CD14-positive monocyte (primary cell): ENCODE data around the gene MERTK. TPM values are rescaled to one million over a fixed set of nuclear protein-coding genes. Genes with fewer than 3 reads are reported as not detected.

Source experiments
- DNase-seq, 3 donors: peaks; one replicate each; pipeline ENCODE4 v3.0.0-alpha.2; 2011 to 2022
- H2AFZ ChIP-seq: 2 replicates; pipeline ENCODE4 v1.6.0; 2012; ENCODE audit warnings: mild to moderate bottlenecking, low read depth, low read length, inconsistent platforms; ENCODE audit not compliant: insufficient read depth, poor library complexity, severe bottlenecking
- H3K27ac ChIP-seq, 2 donors: 1 replicate in 1 of 2; 2 replicates in 1 of 2; pipeline ENCODE4 v1.5.1; 2012 to 2013; ENCODE audit warnings: low read length in 2 of 2, control low read depth in 1 of 2, inconsistent platforms in 1 of 2, low read depth in 1 of 2, mild to moderate bottlenecking in 1 of 2
- H3K27me3 ChIP-seq, 2 donors: one replicate each; pipeline versions ENCODE4 v1.6.0 to v1.6.1; 2011 to 2013; ENCODE audit warnings: low read length in 2 of 2; ENCODE audit not compliant: control insufficient read depth in 2 of 2, insufficient read depth in 2 of 2
- H3K36me3 ChIP-seq, 2 donors: replicated peaks in 1 of 2; 1 replicate in 1 of 2; 2 replicates in 1 of 2; pipeline versions ENCODE4 v1.5.1 to v1.6.1; 2012 to 2013; ENCODE audit warnings: low read length in 2 of 2, control low read depth in 1 of 2, inconsistent platforms in 1 of 2, mild to moderate bottlenecking in 1 of 2; ENCODE audit not compliant: insufficient read depth in 2 of 2, control insufficient read depth in 1 of 2
- H3K4me1 ChIP-seq, 2 donors: 1 replicate in 1 of 2; 2 replicates in 1 of 2; pipeline versions ENCODE4 v1.5.1 to v1.6.1; 2012 to 2013; ENCODE audit warnings: low read length in 2 of 2, control low read depth in 1 of 2, inconsistent platforms in 1 of 2, mild to moderate bottlenecking in 1 of 2, moderate library complexity in 1 of 2; ENCODE audit not compliant: insufficient read depth in 2 of 2, control insufficient read depth in 1 of 2
- H3K4me2 ChIP-seq: replicated peaks from 2 replicates; pipeline ENCODE3; 2012; ENCODE audit warnings: low read length, moderate library complexity, mild to moderate bottlenecking; ENCODE audit not compliant: poor library complexity, severe bottlenecking; ENCODE audit errors: extremely low read depth
- H3K4me3 ChIP-seq, 3 experiments: fragments of 200-600 bp in 1 of 3; sonication (generic) in 1 of 3; replicated peaks in 1 of 3; 1 replicate in 2 of 3; 2 replicates in 1 of 3; pipeline ENCODE4 v1.5.1; 2011 to 2013; ENCODE audit warnings: low read length in 3 of 3, mild to moderate bottlenecking in 3 of 3, control low read depth in 2 of 3, low read depth in 2 of 3, inconsistent platforms in 1 of 3, moderate library complexity in 1 of 3
- H3K79me2 ChIP-seq: 2 replicates; pipeline ENCODE4 v1.6.0; 2012; ENCODE audit warnings: mild to moderate bottlenecking, control low read depth, inconsistent platforms, low read length, moderate library complexity; ENCODE audit not compliant: insufficient read depth
- H3K9ac ChIP-seq: 2 replicates; pipeline ENCODE4 v1.6.0; 2017; ENCODE audit warnings: low read length, mild to moderate bottlenecking; ENCODE audit not compliant: insufficient read depth, poor library complexity, severe bottlenecking
- H3K9me3 ChIP-seq, 2 donors: replicated peaks in 1 of 2; 1 replicate in 1 of 2; 2 replicates in 1 of 2; pipeline versions ENCODE4 v1.5.1 to v1.6.1; 2012 to 2013; ENCODE audit warnings: low read length in 2 of 2, control low read depth in 1 of 2; ENCODE audit not compliant: control insufficient read depth in 1 of 2, insufficient read depth in 1 of 2
- H4K20me1 ChIP-seq: 2 replicates; pipeline ENCODE4 v1.6.0; 2012; ENCODE audit warnings: mild to moderate bottlenecking, low read length, control low read depth, moderate library complexity; ENCODE audit not compliant: insufficient read depth
- H3K27ac Mint-ChIP-seq, 7 donors: one replicate each; pipeline ENCODE4 v1.8.0; 2020; ENCODE audit warnings: mild to moderate bottlenecking in 7 of 7, mixed read lengths in 7 of 7, moderate library complexity in 6 of 7, inconsistent platforms in 2 of 7
- H3K27me3 Mint-ChIP-seq, 3 donors: one replicate each; pipeline ENCODE4 v1.8.0; 2021 to 2022; ENCODE audit warnings: low read depth in 3 of 3, mild to moderate bottlenecking in 3 of 3, mixed read lengths in 3 of 3, moderate library complexity in 3 of 3, inconsistent platforms in 1 of 3
- H3K36me3 Mint-ChIP-seq, 2 donors: one replicate each; pipeline ENCODE4 v1.8.0; 2020; ENCODE audit warnings: mixed read lengths in 2 of 2, inconsistent platforms in 1 of 2, mild to moderate bottlenecking in 1 of 2
- H3K4me1 Mint-ChIP-seq: one replicate; pipeline ENCODE4 v1.8.0; 2020; ENCODE audit warnings: mild to moderate bottlenecking, mixed read lengths
- H3K4me3 Mint-ChIP-seq, 2 donors: one replicate each; pipeline ENCODE4 v1.8.0; 2020; ENCODE audit warnings: mild to moderate bottlenecking in 2 of 2, mixed read lengths in 2 of 2, moderate library complexity in 1 of 2
- H3K9me3 Mint-ChIP-seq, 7 donors: one replicate each; pipeline ENCODE4 v1.8.0; 2020 to 2022; ENCODE audit warnings: mixed read lengths in 7 of 7, mild to moderate bottlenecking in 6 of 7, moderate library complexity in 6 of 7, inconsistent platforms in 2 of 7
- WGBS: methylation state at CpG from one replicate; pipeline ENCODE4 v1.1.5; 2013; ENCODE audit warnings: missing lambda C conversion rate; ENCODE audit not compliant: insufficient coverage; 5-methylcytosine and 5-hydroxymethylcytosine counted together
- intact Hi-C, 2 donors: fragments of 100-400 bp; cut with micrococcal nuclease; formaldehyde crosslinking; loops; one replicate each; pipeline versions ENCODE4 v1.15.0 to v1.15.1; 2023
- polyA plus RNA-seq, 3 donors: library from polyadenylated mRNA; depleted of rRNA in 1 of 3; unstranded in 2 of 3; stranded (reverse) in 1 of 3; fragments of 300-500 nt in 2 of 3; fragments of >200 nt in 1 of 3; fragmentation: Illumina TruSeq in 2 of 3; gene quantifications; 1 replicate in 2 of 3; 2 replicates in 1 of 3; pipeline ENCODE4 v1.2.3, GENCODE V29; 2012 to 2021
- TF ChIP-seq, protein P1 (sequence below): fragments of 200-600 bp; IDR thresholded peaks from one replicate; pipeline ENCODE4 v1.8.0; 2022; ENCODE audit warnings: antibody characterized with exemption, mild to moderate bottlenecking

Gene MERTK
- polyA plus RNA-seq, 3 donors = 4.1 to 17.0 (median 4.2) TPM

DNA sequence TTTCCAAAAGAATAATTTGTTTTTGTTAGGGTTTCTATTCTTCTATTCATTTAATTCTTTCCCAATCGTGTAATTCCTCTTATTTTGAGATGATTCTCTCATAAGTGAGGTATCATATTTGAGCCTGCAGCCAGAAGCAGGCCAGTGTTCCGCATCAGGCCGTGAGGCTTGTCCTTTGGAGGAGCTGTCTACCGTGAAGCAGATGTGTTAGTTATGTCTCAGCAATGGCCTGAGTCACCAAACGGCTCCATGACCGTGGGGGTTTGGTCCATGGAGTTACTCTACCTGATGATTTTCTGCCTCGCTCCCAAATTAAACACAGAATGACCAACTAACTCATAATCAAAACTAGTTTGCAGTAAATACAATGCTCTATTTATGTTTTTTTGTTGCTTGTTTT is 92.4 kb downstream of the MERTK start:
- Mint-ChIP-seq H3K27me3 (peaks cover 0 to 2% (median 0%) of the 10 kb centered on the region in 3 donors), H3K36me3 (peaks cover 2 to 6% of the 10 kb centered on the region in 2 donors), H3K9me3 (no peaks in the 10 kb centered on the region), H3K4me3 (no peak overlapping the region), H3K4me1 (peaks cover 13% of the 10 kb centered on the region), H3K27ac (no peak overlapping the region)
- Histone ChIP-seq H3K27ac (no peak overlapping the region), H3K4me1 (peaks cover 9 to 12% of the 10 kb centered on the region in 2 donors), H3K4me2 (no peak overlapping the region), H2AFZ (no peak overlapping the region), H3K79me2 (no peaks in the 10 kb centered on the region), H3K27me3 (no peaks in the 10 kb centered on the region), H4K20me1 (no peaks in the 10 kb centered on the region), H3K9me3 (no peaks in the 10 kb centered on the region), H3K36me3 (peaks cover 0 to 10% of the 10 kb centered on the region in 2 donors), H3K9ac (no peak overlapping the region), H3K4me3 (no peak overlapping the region)
- no peak for DNase-seq
- TF ChIP-seq, protein P1, sequence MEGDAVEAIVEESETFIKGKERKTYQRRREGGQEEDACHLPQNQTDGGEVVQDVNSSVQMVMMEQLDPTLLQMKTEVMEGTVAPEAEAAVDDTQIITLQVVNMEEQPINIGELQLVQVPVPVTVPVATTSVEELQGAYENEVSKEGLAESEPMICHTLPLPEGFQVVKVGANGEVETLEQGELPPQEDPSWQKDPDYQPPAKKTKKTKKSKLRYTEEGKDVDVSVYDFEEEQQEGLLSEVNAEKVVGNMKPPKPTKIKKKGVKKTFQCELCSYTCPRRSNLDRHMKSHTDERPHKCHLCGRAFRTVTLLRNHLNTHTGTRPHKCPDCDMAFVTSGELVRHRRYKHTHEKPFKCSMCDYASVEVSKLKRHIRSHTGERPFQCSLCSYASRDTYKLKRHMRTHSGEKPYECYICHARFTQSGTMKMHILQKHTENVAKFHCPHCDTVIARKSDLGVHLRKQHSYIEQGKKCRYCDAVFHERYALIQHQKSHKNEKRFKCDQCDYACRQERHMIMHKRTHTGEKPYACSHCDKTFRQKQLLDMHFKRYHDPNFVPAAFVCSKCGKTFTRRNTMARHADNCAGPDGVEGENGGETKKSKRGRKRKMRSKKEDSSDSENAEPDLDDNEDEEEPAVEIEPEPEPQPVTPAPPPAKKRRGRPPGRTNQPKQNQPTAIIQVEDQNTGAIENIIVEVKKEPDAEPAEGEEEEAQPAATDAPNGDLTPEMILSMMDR = no peak
- intact Hi-C loops = no loop called here
- 97% methylated on average over 3 of the region's 7 CpGs for WGBS

DNA sequence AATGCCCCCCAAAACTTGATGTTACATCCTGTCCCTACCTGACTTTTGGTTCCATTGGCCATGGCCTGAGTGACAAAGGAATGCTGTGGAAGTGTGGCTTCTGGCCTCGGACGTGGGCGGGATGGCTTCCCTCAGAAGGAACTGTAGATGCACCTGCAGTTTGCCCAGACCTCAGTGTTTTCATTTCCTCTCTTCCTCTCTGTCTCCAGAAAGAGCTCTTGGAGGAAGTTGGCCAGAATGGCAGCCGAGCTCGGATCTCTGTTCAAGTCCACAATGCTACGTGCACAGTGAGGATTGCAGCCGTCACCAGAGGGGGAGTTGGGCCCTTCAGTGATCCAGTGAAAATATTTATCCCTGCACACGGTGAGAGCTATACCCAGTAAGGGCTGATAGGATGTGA is 95.6 kb downstream of the MERTK start:
- Mint-ChIP-seq H3K9me3 (no peaks in the 10 kb centered on the region), H3K27ac (peak overlapping the region in 4 of 7 donors; percentile 51 to 78 (median 62)), H3K4me1 (peaks cover 13% of the 10 kb centered on the region), H3K36me3 (peaks cover 4 to 8% of the 10 kb centered on the region in 2 donors), H3K4me3 (peak overlapping the region in 1 of 2 donors; percentile 79), H3K27me3 (peaks cover 1 to 2% (median 2%) of the 10 kb centered on the region in 3 donors)
- Histone ChIP-seq H4K20me1 (no peaks in the 10 kb centered on the region), H3K27ac (peak overlapping the region in 1 of 2 donors; percentile 26), H3K27me3 (no peaks in the 10 kb centered on the region), H3K36me3 (peaks cover 0 to 23% of the 10 kb centered on the region in 2 donors), H3K4me3 (no peak overlapping the region), H3K79me2 (no peaks in the 10 kb centered on the region), H2AFZ (peak overlapping the region; percentile 51), H3K9me3 (no peaks in the 10 kb centered on the region), H3K4me1 (peaks cover 9 to 12% of the 10 kb centered on the region in 2 donors), H3K4me2 (peak overlapping the region; percentile 38), H3K9ac (no peak overlapping the region)
- TF ChIP-seq, protein P1 = no peak
- peak; percentile 25 to 54 (median 37) for DNase-seq
- 9% methylated on average over 8 of the region's 8 CpGs for WGBS
- intact Hi-C loops = no loop called here
